DOHH2 (cell line): Measurements from ENCODE around the gene FFAR1.

Experiments
- H3F3A ChIP-seq: fragments of 200-600 bp; sonication (generic), shearing (Covaris generic); 2 replicates; pipeline ENCODE4 v1.6.0; 2016; ENCODE audit warnings: antibody characterized with exemption, mild to moderate bottlenecking; ENCODE audit not compliant: control insufficient read depth, insufficient read depth
- H3K27ac ChIP-seq: fragments of 200-600 bp; sonication (generic); 2 replicates; pipeline ENCODE4 v1.5.1; 2014; ENCODE audit warnings: low read depth, mild to moderate bottlenecking, low read length, moderate library complexity
- H3K27me3 ChIP-seq: fragments of 200-600 bp; sonication (generic); 2 replicates; pipeline ENCODE4 v1.6.1; 2014; ENCODE audit warnings: mild to moderate bottlenecking, low read length, mixed read lengths; ENCODE audit not compliant: control insufficient read depth
- H3K36me3 ChIP-seq: fragments of 200-600 bp; sonication (generic); 2 replicates; pipeline ENCODE4 v1.6.1; 2014; ENCODE audit warnings: mild to moderate bottlenecking, low read length, moderate library complexity, mixed read lengths; ENCODE audit not compliant: control insufficient read depth
- H3K4me1 ChIP-seq: fragments of 200-600 bp; sonication (generic); 2 replicates; pipeline ENCODE4 v1.6.1; 2014; ENCODE audit warnings: mild to moderate bottlenecking, low read length, mixed read lengths; ENCODE audit not compliant: control insufficient read depth
- H3K4me2 ChIP-seq: fragments of 200-600 bp; sonication (generic); 2 replicates; pipeline ENCODE4 v1.6.0; 2014; ENCODE audit warnings: mild to moderate bottlenecking, low read length, moderate library complexity
- H3K4me3 ChIP-seq: fragments of 200-600 bp; sonication (generic); 2 replicates; pipeline ENCODE4 v1.5.1; 2014; ENCODE audit warnings: mild to moderate bottlenecking, low read length, mixed read lengths
- H3K79me2 ChIP-seq: fragments of 200-600 bp; sonication (generic); 2 replicates; pipeline ENCODE4 v1.6.1; 2014; ENCODE audit warnings: mild to moderate bottlenecking, low read length, mixed read lengths; ENCODE audit not compliant: control insufficient read depth
- H3K9me2 ChIP-seq: fragments of 200-600 bp; sonication (generic); replicated peaks from 2 replicates; pipeline ENCODE4 v1.6.1; 2014; ENCODE audit warnings: mild to moderate bottlenecking, low read length, mixed read lengths; ENCODE audit not compliant: control insufficient read depth
- H3K9me3 ChIP-seq: fragments of 200-600 bp; sonication (generic); 2 replicates; pipeline ENCODE4 v1.6.1; 2014; ENCODE audit warnings: antibody characterized with exemption, low read length, mixed read lengths; ENCODE audit not compliant: control insufficient read depth, insufficient read depth
- H4K20me1 ChIP-seq: fragments of 200-600 bp; sonication (generic); 2 replicates; pipeline ENCODE4 v1.6.0; 2014; ENCODE audit warnings: low read depth, mild to moderate bottlenecking, antibody characterized with exemption, low read length, moderate library complexity; ENCODE audit not compliant: control insufficient read depth, insufficient read depth
- EZH2phosphoT487 ChIP-seq: fragments of 200-600 bp; sonication (generic); IDR thresholded peaks from 2 replicates; pipeline ENCODE4 v1.6.1; 2017; ENCODE audit warnings: borderline replicate concordance, mild to moderate bottlenecking, antibody characterized with exemption, low read length, moderate library complexity, mixed read lengths
- TF ChIP-seq, protein P1 (sequence below): fragments of 200-600 bp; sonication (generic); IDR thresholded peaks from one replicate; pipeline ENCODE4 v1.5.1; 2014; ENCODE audit warnings: antibody characterized with exemption, mild to moderate bottlenecking, low read depth, low read length; ENCODE audit not compliant: poor library complexity, severe bottlenecking

The FFAR1 gene

DNA sequence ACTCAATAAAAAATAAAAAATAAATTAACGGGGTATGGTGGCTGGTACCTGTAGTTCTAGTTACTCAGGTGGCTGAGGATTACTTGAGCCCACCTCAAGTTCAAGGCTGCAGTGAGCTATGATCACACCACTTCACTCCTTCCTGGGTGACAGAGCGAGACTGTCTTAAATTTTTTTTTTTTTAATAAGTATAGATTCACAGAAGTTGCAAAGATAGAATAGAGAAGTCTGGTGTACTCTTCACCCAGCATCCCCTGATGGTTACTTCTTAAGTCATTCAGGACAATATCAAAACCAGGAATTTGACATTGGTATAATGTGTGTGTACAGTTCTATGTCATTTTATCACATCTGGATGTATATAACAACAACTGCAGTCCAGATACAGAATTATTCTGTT, 26.4 kb upstream of the FFAR1 start:
- peaks cover 97% of the 10 kb centered on the region for H3K4me1 ChIP-seq
- H4K20me1 ChIP-seq: no peaks in the 10 kb centered on the region
- H3F3A ChIP-seq: peaks cover 67% of the 10 kb centered on the region
- H3K36me3 ChIP-seq: no peaks in the 10 kb centered on the region; the same call in 1 of the 2 replicates
- H3K4me3 ChIP-seq: peak overlapping the region; percentile 53; the same call in 1 of the 2 replicates
- H3K27me3 ChIP-seq: no peaks in the 10 kb centered on the region
- peak overlapping the region; percentile 98 for H3K27ac ChIP-seq
- H3K9me2 ChIP-seq: no peaks in the 10 kb centered on the region
- TF ChIP-seq, protein P1, sequence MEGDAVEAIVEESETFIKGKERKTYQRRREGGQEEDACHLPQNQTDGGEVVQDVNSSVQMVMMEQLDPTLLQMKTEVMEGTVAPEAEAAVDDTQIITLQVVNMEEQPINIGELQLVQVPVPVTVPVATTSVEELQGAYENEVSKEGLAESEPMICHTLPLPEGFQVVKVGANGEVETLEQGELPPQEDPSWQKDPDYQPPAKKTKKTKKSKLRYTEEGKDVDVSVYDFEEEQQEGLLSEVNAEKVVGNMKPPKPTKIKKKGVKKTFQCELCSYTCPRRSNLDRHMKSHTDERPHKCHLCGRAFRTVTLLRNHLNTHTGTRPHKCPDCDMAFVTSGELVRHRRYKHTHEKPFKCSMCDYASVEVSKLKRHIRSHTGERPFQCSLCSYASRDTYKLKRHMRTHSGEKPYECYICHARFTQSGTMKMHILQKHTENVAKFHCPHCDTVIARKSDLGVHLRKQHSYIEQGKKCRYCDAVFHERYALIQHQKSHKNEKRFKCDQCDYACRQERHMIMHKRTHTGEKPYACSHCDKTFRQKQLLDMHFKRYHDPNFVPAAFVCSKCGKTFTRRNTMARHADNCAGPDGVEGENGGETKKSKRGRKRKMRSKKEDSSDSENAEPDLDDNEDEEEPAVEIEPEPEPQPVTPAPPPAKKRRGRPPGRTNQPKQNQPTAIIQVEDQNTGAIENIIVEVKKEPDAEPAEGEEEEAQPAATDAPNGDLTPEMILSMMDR: no peak
- no peak for TF ChIP-seq EZH2phosphoT487
- H3K9me3 ChIP-seq: peaks cover 5% of the 10 kb centered on the region; the same call in 1 of the 2 replicates
- peaks cover 16% of the 10 kb centered on the region for H3K79me2 ChIP-seq
- H3K4me2 ChIP-seq: peak overlapping the region; percentile 90

DNA sequence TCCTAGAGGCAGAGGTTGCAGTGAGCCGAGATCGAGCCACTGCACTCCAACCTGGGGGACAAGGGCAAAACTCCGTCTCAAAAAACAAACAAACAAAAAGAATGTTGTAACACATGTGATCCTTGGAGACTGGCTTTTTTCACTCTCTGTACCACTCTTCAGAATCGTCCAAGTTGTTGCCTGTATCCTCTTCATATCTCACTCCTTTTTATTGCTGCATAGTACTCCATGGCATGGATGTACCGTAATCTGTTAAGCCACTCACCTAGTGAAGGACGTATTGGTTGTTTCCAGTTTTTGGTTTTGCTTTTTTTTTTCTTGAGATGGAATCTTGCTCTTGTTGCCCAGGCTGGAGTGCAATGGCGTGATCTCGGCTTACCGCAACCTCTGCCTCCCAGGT, 25.7 kb upstream of the FFAR1 start:
- Histone ChIP-seq H3K27me3 (no peaks in the 10 kb centered on the region), H3F3A (peaks cover 65% of the 10 kb centered on the region), H3K4me3 (peak overlapping the region; percentile 12; the same call in 1 of the 2 replicates), H3K4me1 (peaks cover 97% of the 10 kb centered on the region), H3K27ac (peak overlapping the region; percentile 98), H3K36me3 (no peaks in the 10 kb centered on the region; the same call in 1 of the 2 replicates), H4K20me1 (no peaks in the 10 kb centered on the region), H3K4me2 (peak overlapping the region; percentile 90), H3K79me2 (peaks cover 23% of the 10 kb centered on the region), H3K9me2 (no peaks in the 10 kb centered on the region), H3K9me3 (peaks cover 5% of the 10 kb centered on the region; the same call in 1 of the 2 replicates)
- no peak for TF ChIP-seq EZH2phosphoT487

DNA sequence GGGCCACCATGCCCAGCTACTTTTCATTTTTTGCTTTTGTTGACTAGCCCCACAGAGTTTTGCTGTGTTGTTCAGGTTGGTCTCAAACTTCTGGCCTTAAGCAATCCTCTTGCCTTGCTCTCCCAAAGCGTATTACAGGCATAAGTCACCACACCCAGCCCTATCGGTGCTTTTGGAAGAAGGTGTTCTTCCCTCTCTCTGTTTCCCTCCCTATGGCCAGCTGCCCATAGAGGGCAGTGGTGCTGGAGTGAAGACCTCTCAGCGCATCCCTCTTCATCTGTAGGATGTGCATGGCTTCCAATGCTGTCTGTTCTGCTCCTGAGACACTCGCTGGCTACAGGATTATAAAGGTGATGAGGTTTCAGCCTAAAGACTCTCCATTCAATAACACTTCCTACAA, 20.1 kb upstream of the FFAR1 start:
- Histone ChIP-seq H3K4me1 (peaks cover 78% of the 10 kb centered on the region), H4K20me1 (no peaks in the 10 kb centered on the region), H3K9me2 (no peaks in the 10 kb centered on the region), H3K27ac (peak overlapping the region; percentile 98), H3K4me2 (peak overlapping the region; percentile 92), H3K27me3 (no peaks in the 10 kb centered on the region), H3K9me3 (no peaks in the 10 kb centered on the region), H3K36me3 (peaks cover 40% of the 10 kb centered on the region), H3K79me2 (peaks cover 77% of the 10 kb centered on the region), H3K4me3 (peak overlapping the region; percentile 83), H3F3A (peaks cover 62% of the 10 kb centered on the region)
- TF ChIP-seq, protein P1: peak; percentile 67
- no peak for TF ChIP-seq EZH2phosphoT487

DNA sequence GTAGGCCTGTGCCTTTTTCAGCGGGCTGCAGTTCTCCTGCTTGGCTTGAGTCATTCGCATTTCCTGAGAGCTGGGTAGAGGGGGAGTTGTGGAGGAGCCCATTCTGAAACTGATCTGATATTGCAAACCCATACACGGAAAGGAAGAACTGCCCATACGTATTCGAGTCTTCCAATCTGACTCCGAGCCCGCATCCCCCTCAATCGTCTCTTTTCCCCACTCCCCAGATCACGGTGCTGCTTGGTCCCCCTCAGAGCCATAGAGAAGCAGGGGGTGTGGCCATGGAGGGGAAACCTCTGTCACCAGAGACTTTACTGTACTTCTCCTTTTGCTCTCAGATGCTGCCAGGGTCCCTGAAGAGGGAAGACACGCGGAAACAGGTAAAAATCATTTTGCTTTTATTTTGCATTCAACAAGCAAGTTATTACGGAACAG, 18.8 kb upstream of the FFAR1 start, which contains the start of gene CD22:
CD22 (plus strand) TSS at position 337 of the 435 bp plus-strand sequence. CDS start 2,854 bp downstream, outside the sequence.
- Histone ChIP-seq H4K20me1 (peaks cover 6% of the 10 kb centered on the region; the same call in 1 of the 2 replicates), H3K79me2 (peaks cover 89% of the 10 kb centered on the region), H3K9me3 (no peaks in the 10 kb centered on the region), H3F3A (peaks cover 61% of the 10 kb centered on the region), H3K36me3 (peaks cover 52% of the 10 kb centered on the region), H3K9me2 (no peaks in the 10 kb centered on the region), H3K4me1 (peaks cover 81% of the 10 kb centered on the region), H3K27me3 (no peaks in the 10 kb centered on the region), H3K4me3 (peak within 1 kb of the TSS; percentile 83), H3K27ac (peak within 1 kb of the TSS; percentile 98), H3K4me2 (peak within 1 kb of the TSS; percentile 92)
- TF ChIP-seq, protein P1: no peak
- TF ChIP-seq EZH2phosphoT487: no peak
